ENCODE results near the gene CLCNKB.

DNA sequence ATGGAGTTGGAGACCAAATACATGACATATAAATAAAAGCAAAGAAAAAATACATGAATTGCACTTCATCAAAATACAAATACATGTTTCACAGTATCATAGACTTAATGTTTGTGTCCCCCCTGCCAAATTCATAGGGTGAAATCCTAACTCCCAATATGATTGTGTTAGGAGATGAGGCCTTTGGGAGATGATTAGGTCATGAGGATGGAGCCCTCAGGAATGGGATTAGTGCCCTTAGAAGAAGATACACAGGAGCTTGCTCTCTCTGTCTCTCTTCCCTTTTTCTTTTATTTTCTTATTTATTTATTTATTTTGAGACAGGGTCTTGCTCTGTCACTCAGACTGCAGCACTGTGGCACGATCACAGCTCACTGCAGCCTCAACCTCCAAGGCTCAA lies 55.8 kb downstream of the CLCNKB start:
- TF ChIP-seq, protein P1, sequence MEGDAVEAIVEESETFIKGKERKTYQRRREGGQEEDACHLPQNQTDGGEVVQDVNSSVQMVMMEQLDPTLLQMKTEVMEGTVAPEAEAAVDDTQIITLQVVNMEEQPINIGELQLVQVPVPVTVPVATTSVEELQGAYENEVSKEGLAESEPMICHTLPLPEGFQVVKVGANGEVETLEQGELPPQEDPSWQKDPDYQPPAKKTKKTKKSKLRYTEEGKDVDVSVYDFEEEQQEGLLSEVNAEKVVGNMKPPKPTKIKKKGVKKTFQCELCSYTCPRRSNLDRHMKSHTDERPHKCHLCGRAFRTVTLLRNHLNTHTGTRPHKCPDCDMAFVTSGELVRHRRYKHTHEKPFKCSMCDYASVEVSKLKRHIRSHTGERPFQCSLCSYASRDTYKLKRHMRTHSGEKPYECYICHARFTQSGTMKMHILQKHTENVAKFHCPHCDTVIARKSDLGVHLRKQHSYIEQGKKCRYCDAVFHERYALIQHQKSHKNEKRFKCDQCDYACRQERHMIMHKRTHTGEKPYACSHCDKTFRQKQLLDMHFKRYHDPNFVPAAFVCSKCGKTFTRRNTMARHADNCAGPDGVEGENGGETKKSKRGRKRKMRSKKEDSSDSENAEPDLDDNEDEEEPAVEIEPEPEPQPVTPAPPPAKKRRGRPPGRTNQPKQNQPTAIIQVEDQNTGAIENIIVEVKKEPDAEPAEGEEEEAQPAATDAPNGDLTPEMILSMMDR (IDR thresholded peaks at IDR 0.05): no peak
- TF ChIP-seq POLR2AphosphoS5 (IDR thresholded peaks at IDR 0.05; ENCODE audit: low read depth, low read length) (no peak), TCF7L2 (IDR thresholded peaks at IDR 0.05; ENCODE audit: low read depth, low read length) (no peak)
- TF ChIP-seq, protein P2, sequence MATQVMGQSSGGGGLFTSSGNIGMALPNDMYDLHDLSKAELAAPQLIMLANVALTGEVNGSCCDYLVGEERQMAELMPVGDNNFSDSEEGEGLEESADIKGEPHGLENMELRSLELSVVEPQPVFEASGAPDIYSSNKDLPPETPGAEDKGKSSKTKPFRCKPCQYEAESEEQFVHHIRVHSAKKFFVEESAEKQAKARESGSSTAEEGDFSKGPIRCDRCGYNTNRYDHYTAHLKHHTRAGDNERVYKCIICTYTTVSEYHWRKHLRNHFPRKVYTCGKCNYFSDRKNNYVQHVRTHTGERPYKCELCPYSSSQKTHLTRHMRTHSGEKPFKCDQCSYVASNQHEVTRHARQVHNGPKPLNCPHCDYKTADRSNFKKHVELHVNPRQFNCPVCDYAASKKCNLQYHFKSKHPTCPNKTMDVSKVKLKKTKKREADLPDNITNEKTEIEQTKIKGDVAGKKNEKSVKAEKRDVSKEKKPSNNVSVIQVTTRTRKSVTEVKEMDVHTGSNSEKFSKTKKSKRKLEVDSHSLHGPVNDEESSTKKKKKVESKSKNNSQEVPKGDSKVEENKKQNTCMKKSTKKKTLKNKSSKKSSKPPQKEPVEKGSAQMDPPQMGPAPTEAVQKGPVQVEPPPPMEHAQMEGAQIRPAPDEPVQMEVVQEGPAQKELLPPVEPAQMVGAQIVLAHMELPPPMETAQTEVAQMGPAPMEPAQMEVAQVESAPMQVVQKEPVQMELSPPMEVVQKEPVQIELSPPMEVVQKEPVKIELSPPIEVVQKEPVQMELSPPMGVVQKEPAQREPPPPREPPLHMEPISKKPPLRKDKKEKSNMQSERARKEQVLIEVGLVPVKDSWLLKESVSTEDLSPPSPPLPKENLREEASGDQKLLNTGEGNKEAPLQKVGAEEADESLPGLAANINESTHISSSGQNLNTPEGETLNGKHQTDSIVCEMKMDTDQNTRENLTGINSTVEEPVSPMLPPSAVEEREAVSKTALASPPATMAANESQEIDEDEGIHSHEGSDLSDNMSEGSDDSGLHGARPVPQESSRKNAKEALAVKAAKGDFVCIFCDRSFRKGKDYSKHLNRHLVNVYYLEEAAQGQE (IDR thresholded peaks at IDR 0.05; ENCODE audit: insufficient read depth in 1 of 2, low read depth in 2 of 2, low read length in 1 of 2): no peak
